Measurements from ENCODE around the gene SMARCD2.
"Not testable (repeated sequence)": the region's sequence is repeated elsewhere in the genome, so short reads cannot be mapped to it uniquely, and the experiment has no call there.

The SMARCD2 gene

DNA sequence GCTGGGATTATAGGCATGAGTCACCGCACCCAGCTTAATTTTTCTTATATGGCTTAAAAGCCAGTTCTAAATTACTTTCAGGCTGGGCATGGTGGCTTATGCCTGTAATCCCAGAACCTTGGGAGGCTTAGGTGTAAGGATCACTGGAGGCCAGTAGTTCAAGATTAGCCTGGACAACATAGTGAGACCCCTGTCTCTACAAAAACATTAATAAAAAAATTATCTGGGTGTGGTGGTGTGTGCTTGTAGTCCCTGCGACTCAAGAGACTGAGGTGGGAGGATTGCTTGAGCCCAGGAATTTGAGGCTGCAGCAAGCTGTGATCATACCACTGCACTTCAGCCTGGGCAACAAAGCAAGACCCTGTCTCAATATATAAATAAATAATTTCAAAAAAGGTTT is 10.8 kb upstream of the SMARCD2 start:
- FAIRE-seq (no peak), DNase-seq (ENCODE audit: low spot score) (no peak)

DNA sequence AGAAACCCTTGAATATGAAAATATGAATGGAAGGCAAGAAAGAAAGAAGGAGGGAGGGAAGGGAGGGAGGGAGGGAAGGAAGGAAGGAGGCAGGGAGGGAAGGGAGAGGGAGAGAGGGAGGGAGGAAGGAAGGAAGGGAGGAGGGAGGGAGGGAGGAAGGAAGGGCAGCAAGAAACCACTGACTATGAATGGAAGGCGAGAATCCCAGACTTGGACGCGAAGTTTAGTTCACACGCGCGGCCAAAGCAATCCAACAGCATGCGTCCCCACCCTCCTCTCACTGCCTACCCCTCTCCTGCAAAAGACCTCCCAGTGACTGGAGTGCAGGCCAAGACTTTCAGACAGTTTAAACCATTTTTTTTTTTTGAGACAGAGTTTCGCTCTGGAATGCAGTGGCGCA is 7.9 kb upstream of the SMARCD2 start:
- no peak for DNase-seq (ENCODE audit: low spot score)

DNA sequence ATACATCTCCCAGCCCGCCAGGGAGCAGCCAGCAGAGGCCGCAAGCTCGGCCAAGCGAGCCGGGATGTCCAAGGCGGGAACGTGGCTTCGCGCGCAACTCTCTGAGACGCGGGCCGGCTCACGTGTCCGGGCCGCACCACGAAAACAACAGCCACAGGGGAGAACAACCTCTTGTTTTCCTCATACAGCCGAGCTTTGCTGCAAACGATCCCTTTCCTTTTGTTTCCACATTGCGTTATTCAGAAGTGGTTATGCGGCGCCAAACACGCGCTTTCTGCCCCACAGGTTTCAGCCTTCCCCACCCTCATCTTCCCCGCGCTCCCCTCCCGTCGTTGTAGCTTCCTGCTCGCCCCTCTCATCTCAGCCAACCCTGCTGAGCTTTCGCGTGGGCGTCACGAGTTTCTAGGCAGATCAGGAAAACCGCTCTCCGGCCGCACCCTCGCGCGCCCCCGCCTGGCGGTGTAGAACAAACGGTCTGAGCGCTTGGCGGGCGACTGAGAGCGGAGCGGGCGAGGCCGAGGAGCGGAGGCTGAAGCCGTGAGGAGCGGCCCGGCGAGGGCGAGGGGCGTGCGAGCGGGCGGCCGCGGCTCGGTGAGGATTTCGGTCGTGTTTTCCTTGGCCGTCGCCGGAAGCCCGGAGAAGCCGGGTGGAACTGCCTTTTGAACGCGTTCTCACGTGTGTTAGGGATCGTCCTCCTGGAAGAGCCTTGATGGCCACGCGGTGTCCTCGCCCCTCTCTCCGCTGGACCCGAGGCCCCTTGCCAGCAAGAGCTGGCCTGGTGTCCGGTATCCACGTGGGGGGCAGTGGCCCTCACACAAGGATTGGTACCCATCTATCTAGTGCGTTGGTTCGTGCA is 6.6 kb upstream of the SMARCD2 start:
- FAIRE-seq (no peak), DNase-seq (ENCODE audit: low spot score) (no peak)

More for the DNA sequence above, 7.9 kb upstream of the SMARCD2 start:
- FAIRE-seq: no peak

DNA sequence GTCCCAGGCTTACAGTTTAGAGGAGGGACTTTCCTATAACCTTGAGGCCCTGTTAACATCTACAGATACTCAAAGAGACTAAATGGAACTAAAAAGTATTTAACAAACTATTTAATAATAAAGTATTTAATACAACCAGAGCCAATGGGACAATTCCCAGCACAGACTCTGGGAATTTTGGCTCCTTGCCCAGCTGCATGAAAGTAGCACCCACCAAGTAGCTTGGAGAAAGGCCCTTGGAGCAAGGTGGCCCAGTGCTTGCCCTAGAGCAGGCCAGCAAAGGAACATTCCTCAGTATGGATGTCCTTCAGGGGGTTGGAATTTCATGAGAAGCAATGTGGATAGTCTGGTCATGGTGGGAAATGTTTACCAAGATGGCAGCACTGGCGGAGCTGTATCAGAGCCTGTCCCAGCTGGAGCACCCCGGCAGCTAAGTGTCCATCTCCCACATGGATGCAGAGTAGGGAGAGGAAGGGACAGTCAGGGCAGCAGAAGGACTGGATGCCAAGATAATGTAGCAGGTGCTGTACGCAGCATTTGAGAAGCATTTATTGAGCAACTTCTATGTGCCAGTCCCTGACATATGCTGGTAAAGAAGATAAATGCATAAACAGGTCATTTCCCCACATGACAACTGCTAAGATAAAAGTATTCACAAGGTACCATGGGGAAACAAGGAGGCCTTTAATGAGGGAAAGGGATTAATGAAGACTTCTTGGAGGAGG is 5.2 kb upstream of the SMARCD2 start:
- FAIRE-seq (no peak), DNase-seq (ENCODE audit: low spot score) (no peak)

DNA sequence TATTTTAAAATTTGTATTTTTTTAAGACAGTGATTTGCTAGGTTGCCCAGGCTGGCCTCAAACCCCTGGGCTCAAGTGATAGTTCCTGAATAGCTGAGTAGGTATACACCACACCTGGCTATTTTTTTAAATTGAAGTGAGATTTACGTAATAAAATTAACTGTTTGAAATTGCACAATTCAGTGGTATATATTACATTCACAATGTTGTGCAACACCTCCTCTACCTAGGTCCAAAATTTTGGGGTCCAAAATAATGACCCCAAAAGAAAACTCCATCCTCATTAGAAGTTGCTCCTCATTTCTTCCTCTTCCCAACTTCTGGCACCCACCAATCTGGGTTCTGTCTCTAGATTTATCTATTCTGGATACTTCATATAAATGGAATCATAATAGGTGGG is 3.0 kb upstream of the SMARCD2 start:
- DNase-seq (ENCODE audit: low spot score) (no peak), FAIRE-seq (no peak)

DNA sequence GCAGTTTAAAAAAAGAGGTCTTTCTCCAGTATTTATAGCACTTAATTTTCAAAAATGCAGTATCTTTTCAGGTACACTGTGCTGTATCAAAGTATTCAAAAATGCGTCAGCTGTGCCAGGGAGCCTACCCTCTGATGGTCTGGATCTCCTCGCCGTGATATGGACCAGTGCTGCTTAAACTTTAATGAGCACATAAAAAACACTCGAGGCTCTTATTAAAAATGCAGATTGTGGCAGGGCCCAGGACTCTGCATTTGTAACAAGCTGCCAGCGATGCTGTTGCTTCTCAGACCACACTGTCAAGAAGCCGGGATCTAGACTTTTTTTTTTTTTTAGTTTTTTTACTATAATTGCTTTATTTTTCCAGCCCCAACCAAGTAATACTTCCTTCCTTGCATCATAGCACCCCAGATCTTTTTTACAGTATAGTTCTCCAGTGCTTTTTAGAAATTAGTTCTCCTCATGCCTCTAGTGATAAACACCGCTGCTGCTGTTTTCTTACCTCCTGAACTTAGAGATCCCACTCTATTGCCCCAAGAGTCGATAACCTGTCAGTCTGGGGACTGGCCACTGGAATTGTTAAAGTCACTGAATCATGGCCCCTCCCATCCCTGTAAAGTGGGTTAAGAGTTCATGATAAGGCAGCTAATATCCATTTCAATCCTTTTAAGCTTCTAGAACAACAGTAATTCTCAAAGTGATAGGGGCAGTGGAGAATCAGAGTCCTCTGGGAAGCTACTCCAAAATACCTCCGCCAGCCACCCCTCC is 1.6 kb upstream of the SMARCD2 start:
- no peak for FAIRE-seq
- DNase-seq (ENCODE audit: low spot score): no peak

DNA sequence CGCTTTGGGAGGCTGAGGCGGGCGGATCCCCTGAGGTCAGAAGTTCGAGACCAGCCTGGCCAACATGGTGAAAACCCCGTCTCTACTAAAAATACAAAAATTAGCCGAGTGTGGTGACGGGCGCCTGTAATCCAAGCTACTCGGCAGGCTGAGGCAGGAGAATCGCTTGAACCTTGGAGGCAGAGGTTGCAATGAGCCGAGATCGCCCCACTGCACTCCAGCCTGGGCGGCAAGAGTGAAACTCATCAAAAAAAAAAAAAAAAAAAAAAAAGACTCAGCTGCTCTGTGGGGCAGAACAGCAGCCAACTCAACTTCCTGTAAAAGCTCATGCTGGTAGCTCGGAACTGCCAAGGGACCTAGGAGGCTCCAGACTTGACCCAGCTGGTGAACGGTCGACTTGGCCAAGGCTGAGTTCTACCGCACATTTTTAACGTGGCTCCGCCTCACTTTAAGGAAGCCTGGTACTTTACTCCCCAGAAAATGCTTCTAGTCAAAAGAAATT is 953 bp upstream of the SMARCD2 start:
- FAIRE-seq: not testable (repeated sequence)
- DNase-seq (ENCODE audit: low spot score): peak; percentile 71

DNA sequence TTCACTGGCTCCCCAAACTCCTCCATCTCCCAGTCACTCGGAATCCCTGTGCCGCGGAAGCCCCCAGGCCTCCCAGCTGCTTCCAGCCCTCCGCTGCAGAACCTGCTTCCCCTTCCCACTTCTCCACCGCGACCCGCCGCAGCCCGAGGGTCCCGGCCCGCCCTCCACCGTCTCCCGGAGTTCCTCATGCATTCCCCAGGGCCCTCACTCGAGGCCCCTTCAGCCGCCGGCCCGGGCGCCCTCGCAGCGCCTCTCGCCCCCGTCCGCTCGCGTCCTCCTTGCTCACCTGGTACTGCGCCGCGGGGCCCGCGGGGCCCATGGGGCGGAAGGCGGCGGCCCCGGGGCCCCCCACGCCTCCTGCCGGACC is 329 bp downstream of the SMARCD2 start:
- FAIRE-seq: no peak
- DNase-seq (ENCODE audit: low spot score): no peak

DNA sequence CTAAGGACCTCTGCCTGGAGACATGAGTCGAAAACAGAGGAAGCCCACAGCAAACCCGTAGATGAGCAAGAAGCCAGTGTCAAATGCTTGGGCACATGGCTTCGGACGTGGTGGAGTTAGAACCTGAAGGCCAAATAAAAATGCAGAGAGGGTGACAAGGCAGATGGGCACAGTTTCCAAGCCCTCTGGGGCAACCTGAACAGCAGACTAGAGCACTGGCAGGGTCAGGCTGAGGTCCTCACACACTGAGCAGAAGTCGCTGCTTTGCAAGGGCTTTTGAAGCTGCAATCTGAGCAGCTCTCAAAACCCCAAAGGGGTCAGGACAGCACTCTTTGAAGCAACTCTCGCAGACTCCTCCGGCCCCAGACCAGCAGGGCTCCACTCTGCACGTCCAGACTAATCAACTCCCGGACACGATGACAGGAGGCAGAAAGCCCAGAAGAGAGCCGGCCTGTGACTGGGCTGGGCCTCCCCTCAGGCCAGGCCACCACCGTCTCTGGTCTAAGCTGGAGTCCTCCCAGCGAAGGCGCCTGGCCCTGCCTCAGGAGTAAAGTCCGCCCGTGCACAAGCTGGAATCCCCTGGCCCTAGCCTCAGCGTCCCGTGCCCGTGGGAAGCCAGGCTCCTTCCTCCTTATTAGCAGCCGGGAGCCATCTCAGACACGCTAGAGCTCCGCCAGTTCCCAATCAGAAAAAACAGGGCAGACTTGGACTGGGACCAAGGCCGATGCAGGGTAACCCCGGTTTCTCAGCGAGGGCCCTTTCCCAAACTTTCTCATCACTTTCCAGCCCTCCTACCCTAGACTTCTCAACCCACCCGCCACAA is 924 bp downstream of the SMARCD2 start:
- FAIRE-seq: no peak
- peak; percentile 22 for DNase-seq (ENCODE audit: low spot score)

DNA sequence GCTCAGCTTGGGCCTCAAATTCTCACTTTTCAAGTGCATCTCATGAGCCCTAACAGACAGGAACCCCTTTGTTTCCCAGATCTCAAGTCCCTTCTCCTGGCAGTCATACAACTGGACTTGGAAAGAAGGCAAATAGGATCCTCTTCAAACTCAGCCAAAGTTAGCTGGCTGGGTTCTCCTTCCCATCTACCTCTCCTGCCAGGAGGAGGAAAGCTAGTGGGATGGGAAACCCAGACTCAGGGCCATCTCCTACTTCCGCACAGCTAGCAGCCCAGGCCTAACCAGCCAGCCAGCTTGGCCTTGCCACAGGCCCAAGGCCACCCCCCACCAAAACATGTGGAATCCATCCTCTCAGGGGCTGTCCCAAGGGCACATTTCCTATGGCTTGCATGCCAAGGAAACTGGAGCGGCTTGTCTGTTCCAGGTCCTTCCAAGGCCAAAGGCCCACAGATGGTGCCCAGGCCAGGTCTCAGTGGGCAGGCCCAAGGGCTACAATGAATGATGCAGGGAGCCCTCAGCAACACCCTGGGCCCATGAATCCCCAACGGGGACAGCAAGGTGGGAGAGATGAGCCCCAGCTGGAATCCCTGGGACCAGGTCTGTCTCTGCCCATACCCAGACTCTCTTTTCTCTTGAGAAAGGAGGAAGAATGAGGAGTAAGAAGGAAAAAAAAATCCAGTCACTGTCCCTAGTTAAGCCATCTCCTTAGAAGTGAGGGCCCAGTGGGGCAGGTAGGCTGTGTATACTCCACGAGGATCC is 1.7 kb downstream of the SMARCD2 start:
- DNase-seq (ENCODE audit: low spot score): no peak
- no peak for FAIRE-seq

DNA sequence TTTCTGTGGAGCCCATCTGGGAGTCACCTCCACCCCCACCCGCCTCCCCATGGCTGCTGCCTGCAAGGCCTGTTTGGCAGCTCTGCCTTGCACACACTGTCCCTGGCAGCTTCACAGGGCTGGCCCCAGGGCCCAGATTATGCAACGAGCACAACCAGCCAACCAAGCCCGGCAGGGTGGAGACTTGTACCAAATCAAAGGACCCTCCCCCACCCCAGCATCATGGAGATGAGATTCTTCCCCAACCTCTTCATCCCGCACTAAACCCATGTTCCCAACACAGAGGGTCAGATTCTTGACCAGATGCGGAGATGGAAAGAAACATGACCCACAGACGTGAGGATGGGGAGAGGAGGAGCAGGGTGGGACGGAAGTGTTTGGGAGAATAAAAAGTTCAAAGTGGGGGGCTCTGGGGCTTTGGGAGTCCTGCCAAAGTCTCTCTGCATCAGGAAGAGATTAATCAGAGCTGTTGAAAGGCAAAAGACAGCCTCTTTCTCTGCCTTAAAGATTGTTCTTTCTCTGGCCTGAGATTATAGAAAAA is 3.8 kb downstream of the SMARCD2 start:
- FAIRE-seq (no peak), DNase-seq (ENCODE audit: low spot score) (no peak)

DNA sequence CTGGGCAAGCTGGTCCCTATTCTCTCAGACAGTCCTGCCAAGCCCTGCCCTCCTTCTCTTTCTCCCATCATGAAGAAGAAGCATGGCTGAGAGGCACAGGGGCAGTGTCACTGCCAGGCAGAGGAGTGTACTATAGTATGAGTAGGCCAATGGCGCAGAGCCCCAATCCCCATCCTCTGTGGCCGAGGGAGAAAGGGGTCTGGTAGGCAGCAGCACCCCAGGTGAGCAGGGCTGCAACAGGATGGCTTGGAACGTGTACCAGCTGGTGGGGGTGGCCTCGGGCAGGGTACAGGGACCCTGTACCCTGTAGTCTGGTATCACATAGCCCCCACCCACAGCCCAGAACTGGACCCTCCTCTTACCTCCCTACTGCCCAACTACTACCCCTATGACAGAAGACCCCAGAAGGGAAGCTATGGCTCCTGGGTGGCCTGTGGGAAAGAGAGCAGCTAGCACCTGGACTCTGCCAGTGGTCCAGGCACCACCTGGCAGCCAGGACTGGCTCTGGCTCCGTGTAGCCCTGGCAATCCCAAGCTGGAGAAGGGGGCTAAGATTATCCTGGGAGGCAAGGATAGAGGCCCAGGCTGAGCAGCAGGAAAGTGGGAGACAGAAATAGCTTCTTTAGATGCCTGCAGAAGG is 4.4 kb downstream of the SMARCD2 start:
- DNase-seq (ENCODE audit: low spot score) (no peak), FAIRE-seq (no peak)

DNA sequence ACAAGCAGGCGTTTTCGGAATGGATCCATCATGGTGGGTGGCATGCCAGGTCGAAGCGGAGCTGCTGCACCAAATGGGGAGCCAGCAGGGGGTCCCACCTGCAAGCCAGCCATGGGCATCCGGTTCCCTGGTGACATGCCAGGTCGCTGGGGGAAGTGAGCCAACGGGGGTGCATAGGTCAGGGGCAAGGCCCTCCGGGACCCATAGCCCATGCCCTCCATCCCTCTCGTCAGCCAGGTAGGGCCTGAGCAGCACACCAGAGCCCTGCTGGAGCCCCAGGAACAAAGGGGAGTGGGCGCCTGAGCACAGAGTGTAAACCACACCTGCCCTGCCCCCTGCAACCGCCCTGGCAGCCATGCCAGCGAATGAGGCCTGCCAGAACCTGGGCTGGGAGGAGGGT is 5.0 kb downstream of the SMARCD2 start:
- FAIRE-seq: no peak
- no peak for DNase-seq (ENCODE audit: low spot score)

DNA sequence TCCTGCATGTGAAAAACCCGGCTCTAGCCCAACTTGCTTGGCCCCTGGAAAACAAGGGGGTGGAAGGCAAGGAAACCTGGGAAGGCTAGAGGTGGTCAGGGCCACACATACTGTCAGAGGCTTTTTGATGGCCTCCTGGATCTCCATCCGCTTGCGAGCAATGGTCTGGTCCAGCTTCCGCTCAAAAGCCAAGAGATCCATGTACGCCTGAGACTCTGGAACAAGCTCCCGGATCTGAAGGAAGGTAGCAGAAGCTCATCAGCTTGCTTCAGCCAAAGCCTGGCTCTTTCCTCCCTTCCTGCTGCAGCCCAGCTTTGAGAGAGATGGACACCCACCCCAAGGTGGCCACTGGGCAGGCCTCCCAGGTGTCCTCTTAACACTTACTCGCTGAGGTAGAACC is 5.7 kb downstream of the SMARCD2 start:
- no peak for FAIRE-seq
- no peak for DNase-seq (ENCODE audit: low spot score)

DNA sequence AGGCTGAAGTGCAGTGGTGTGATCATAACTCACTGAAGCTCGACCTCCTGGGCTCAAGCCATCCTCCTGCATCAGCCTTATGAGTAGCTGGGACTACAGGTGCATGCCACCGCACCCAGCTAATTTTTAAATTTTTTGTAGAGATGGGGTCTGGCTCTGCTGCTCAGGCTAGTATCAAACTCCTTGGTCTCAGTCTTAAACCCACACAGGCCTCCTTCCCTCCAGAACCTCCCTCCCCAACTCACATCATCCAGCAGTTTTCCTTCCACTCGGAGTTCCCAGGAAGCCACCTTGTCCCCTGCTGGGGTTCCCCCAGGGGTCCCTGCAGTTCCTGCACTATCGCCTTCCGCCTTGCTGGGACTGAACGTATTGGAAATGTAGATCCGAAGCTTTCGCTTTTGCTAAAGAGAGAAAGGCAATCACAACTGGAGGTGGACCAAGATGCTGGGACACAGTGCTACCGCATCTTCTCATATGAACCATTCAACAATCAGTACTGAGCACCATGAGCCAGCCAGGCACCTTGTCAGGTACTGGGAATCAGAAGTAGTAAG is 7.2 kb downstream of the SMARCD2 start:
- no peak for DNase-seq (ENCODE audit: low spot score)
- FAIRE-seq: no peak

DNA sequence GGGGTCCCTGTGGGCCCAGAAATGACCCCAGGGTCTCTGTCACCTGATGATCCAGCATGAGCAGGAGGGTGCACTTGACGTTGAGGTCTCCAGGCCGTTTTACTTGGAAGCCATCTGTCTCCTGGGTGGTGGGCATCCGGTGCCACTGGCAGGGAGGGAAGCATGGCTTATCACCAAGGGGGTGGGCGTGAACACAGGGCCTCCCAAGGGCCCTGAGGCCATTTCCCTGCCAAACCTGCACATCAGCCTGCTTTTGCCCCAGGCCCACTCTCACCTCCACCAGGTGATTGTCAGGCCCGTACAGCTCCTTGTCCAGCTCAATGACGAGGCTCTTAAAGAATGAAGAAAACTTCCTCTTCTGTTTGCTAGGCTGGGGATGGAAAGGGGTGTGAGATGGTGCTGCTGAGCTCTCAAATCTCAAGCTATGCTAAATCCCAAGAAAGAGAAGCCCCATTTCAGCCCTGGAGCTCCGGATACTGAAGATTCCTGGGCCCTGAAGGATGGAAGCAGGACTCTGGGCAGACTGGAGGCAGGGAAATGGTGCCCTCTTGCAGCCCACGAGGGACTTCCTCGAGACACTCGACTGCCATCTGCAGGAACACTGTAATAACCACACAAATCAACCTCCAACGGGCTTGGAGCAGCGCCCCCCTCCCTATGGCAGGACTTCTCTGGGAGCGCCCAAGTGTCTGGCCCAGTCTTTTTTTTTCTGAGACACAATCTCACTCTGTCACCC is 7.9 kb downstream of the SMARCD2 start:
- DNase-seq (ENCODE audit: low spot score) (peak; percentile 72), FAIRE-seq (peak; percentile 35)

DNA sequence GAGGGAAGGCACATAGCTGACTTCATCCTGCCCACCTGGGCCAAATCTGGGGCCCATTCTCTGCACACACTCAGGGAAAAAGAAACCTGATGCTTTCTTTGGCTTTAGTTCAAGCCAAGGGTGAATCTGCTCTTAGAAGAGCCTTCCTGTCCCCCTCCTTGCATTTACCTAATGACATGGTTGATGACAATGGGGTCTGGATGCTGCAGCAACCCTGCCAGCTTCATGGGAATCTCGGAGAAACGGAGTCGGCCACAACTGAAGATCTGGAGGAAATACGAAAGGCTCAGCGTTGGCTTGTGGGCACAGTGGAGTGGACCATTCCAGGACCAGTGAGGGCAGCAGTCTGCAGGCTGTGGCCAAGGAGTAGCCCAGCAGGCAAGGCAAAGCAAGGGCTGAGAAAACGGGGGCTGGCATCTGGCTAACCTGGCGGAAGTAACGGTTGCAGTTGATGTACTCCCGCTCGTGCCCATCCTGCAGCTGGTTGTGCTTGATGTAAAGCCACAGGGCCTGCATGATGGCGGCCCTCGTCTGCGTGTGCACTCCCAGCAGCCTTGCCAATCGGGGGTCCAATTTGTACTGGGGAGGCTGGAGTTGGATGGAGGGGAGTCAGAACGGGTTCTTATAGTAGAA is 8.6 kb downstream of the SMARCD2 start:
- FAIRE-seq (no peak), DNase-seq (ENCODE audit: low spot score) (no peak)
